ENCODE data around the gene XYLT1.
A peak's percentile ranks its signal among the peaks of the same experiment; 100 is the strongest.

Gene XYLT1

GRCh38 chr16:17225541-17225940, 245.2 kb downstream of the XYLT1 start:
- DNase-seq (ENCODE audit: low read depth) = peak; percentile 33

- peak; percentile 69 for DNase-seq (ENCODE audit: low read depth)
These were observed 245.9 kb downstream of the XYLT1 start for GRCh38 chr16:17224879-17225281.

GRCh38 chr16:17224350-17224749, 246.4 kb downstream of the XYLT1 start:
- DNase-seq (ENCODE audit: low read depth) = no peak

GRCh38 chr16:17223576-17223975, 247.2 kb downstream of the XYLT1 start:
- no peak for DNase-seq (ENCODE audit: low read depth)

- no peak for DNase-seq (ENCODE audit: low read depth)
These were observed 247.8 kb downstream of the XYLT1 start for GRCh38 chr16:17222871-17223401.

GRCh38 chr16:17219991-17220390, 250.8 kb downstream of the XYLT1 start:
- DNase-seq (ENCODE audit: low read depth) = no peak

- DNase-seq (ENCODE audit: low read depth) = no peak
These were observed 254.8 kb downstream of the XYLT1 start for GRCh38 chr16:17215936-17216335.

GRCh38 chr16:17215306-17215705, 255.5 kb downstream of the XYLT1 start:
- DNase-seq (ENCODE audit: low read depth) = no peak

- DNase-seq (ENCODE audit: low read depth) = no peak
These were observed 256.8 kb downstream of the XYLT1 start for GRCh38 chr16:17213974-17214373.

- no peak for DNase-seq (ENCODE audit: low read depth)
These were observed 257.7 kb downstream of the XYLT1 start for GRCh38 chr16:17213025-17213424.

GRCh38 chr16:17212606-17213005, 258.2 kb downstream of the XYLT1 start:
- no peak for DNase-seq (ENCODE audit: low read depth)

- no peak for DNase-seq (ENCODE audit: low read depth)
These were observed 259.0 kb downstream of the XYLT1 start for GRCh38 chr16:17211797-17212196.

- no peak for DNase-seq (ENCODE audit: low read depth)
These were observed 264.0 kb downstream of the XYLT1 start for GRCh38 chr16:17206712-17207111.

GRCh38 chr16:17205279-17206211, 265.2 kb downstream of the XYLT1 start:
- no peak for DNase-seq (ENCODE audit: low read depth)

- no peak for DNase-seq (ENCODE audit: low read depth)
These were observed 266.1 kb downstream of the XYLT1 start for GRCh38 chr16:17204644-17205043.

GRCh38 chr16:17204206-17204605, 266.6 kb downstream of the XYLT1 start:
- DNase-seq (ENCODE audit: low read depth) = no peak

GRCh38 chr16:17203424-17203823, 267.3 kb downstream of the XYLT1 start:
- no peak for DNase-seq (ENCODE audit: low read depth)

- no peak for DNase-seq (ENCODE audit: low read depth)
These were observed 271.6 kb downstream of the XYLT1 start for GRCh38 chr16:17199135-17199534.

GRCh38 chr16:17196526-17196925, 274.2 kb downstream of the XYLT1 start:
- DNase-seq (ENCODE audit: low read depth) = no peak

- peak; percentile 8 for DNase-seq (ENCODE audit: low read depth)
These were observed 276.5 kb downstream of the XYLT1 start for GRCh38 chr16:17194190-17194780.

GRCh38 chr16:17193566-17194100, 277.1 kb downstream of the XYLT1 start:
- no peak for DNase-seq (ENCODE audit: low read depth)

- no peak for DNase-seq (ENCODE audit: low read depth)
These were observed 286.7 kb downstream of the XYLT1 start for GRCh38 chr16:17184026-17184425.

Measured in stromal cell of bone marrow (primary cell).